HCT116 (cell line): ENCODE results near the gene SPARCL1. TPM values are rescaled to one million over a fixed set of nuclear protein-coding genes. Genes with fewer than 3 reads are reported as not detected.

Source experiments
- ATAC-seq: fragments of 200-7000 bp; cut with Tn5 transposase; 2 replicates; pipeline ENCODE4 v1.9.1; 2020; ENCODE audit warnings: mild to moderate bottlenecking, moderate library complexity
- BruUV-seq: library from RNA; stranded (reverse); fragments of 400-500 nt; replicated peaks from 2 replicates; lab custom pipeline; 2021; lab: Mats Ljungman, UMichigan
- CTCF ChIA-PET: fragments of 300-600 bp; sonication (Branson Sonifier 250); formaldehyde crosslinking; loops from one replicate; lab custom pipeline; 2021; ENCODE audit warnings: antibody characterized with exemption; lab: Charles Lee
- POLR2A ChIA-PET: fragments of 300-600, 350-600 bp; sonication (Branson Sonifier 250); formaldehyde crosslinking; loops from one replicate; lab custom pipeline; 2021; ENCODE audit warnings: antibody characterized with exemption; lab: Charles Lee
- RAD21 ChIA-PET, 2 experiments: fragments of 300-600 bp; sonication (Branson Sonifier 250); formaldehyde crosslinking; loops; one replicate each; lab custom pipeline; 2023; ENCODE audit warnings: low total read pairs in 2 of 2; ENCODE audit not compliant: uncharacterized antibody in 2 of 2, unreplicated experiment in 2 of 2, low non-redundant PET in 1 of 2; lab: Charles Lee
- DNase-seq: peaks from one replicate; pipeline ENCODE4 v3.0.0-alpha.2; 2010; ENCODE audit warnings: low read depth, low spot score
- H2AFZ ChIP-seq: fragments of 200-600 bp; shearing (Covaris generic), sonication (generic); 2 replicates; pipeline ENCODE4 v1.6.1; 2017; ENCODE audit warnings: low read depth, mixed run types, mixed read lengths, antibody characterized with exemption, low read length; ENCODE audit not compliant: poor library complexity, severe bottlenecking
- H3K27ac ChIP-seq: 2 replicates; pipeline ENCODE4 v1.5.1; 2012; ENCODE audit warnings: low read depth, low read length
- H3K27me3 ChIP-seq: fragments of 200-600 bp; sonication (generic); 2 replicates; pipeline ENCODE4 v1.6.1; 2016; ENCODE audit warnings: mixed run types, low read length, mixed read lengths; ENCODE audit not compliant: insufficient read depth
- H3K36me3 ChIP-seq, 2 experiments: fragments of 200-500 bp in 1 of 2; fragments of 200-600 bp in 1 of 2; sonication (Bioruptor generic) in 1 of 2; sonication (generic) in 1 of 2; 2 replicates each; pipeline versions ENCODE4 v1.5.1 to v1.6.1; 2014 to 2016; ENCODE audit warnings: low read length in 2 of 2, inconsistent platforms in 1 of 2, mixed read lengths in 1 of 2, mixed run types in 1 of 2; ENCODE audit not compliant: insufficient read depth in 2 of 2, control insufficient read depth in 1 of 2
- H3K4me1 ChIP-seq, 2 experiments: fragments of 200-600 bp in 1 of 2; sonication (generic) in 1 of 2; 2 replicates each; pipeline versions ENCODE4 v1.5.1 to v1.6.1; 2012 to 2017; ENCODE audit warnings: low read length in 2 of 2, inconsistent platforms in 1 of 2, mild to moderate bottlenecking in 1 of 2, mixed read lengths in 1 of 2, mixed run types in 1 of 2, moderate library complexity in 1 of 2; ENCODE audit not compliant: insufficient read depth in 2 of 2, control insufficient read depth in 1 of 2
- H3K4me2 ChIP-seq: fragments of 200-600 bp; sonication (generic); 2 replicates; pipeline ENCODE4 v1.6.1; 2017; ENCODE audit warnings: mixed run types, low read length, mixed read lengths
- H3K4me3 ChIP-seq, 2 experiments: fragments of 200-600 bp in 1 of 2; sonication (generic) in 1 of 2; replicated peaks in 1 of 2; 2 replicates each; pipeline ENCODE4 v1.5.1; 2011 to 2016; ENCODE audit warnings: low read length in 2 of 2, control low read depth in 1 of 2, low read depth in 1 of 2, mild to moderate bottlenecking in 1 of 2, mixed read lengths in 1 of 2, mixed run types in 1 of 2
- H3K79me2 ChIP-seq: fragments of 200-600 bp; sonication (generic); 2 replicates; pipeline ENCODE4 v1.6.1; 2017; ENCODE audit warnings: mild to moderate bottlenecking, mixed run types, low read length, moderate library complexity, mixed read lengths; ENCODE audit not compliant: insufficient read depth
- H3K9ac ChIP-seq: fragments of 200-600 bp; sonication (generic); 2 replicates; pipeline ENCODE4 v1.6.1; 2016; ENCODE audit warnings: low read length, mixed read lengths
- H3K9me2 ChIP-seq: fragments of 200-600 bp; sonication (generic), shearing (Covaris generic); 2 replicates; pipeline ENCODE4 v1.6.1; 2017; ENCODE audit warnings: mixed run types, mild to moderate bottlenecking, moderate library complexity; ENCODE audit not compliant: insufficient read depth
- H3K9me3 ChIP-seq, 2 experiments: fragments of 200-500 bp in 1 of 2; fragments of 200-600 bp in 1 of 2; sonication (Bioruptor generic) in 1 of 2; sonication (generic) in 1 of 2; 2 replicates each; pipeline ENCODE4 v1.6.1; 2014 to 2017; ENCODE audit warnings: low read length in 2 of 2, mixed read lengths in 2 of 2, inconsistent platforms in 1 of 2, low read depth in 1 of 2, mild to moderate bottlenecking in 1 of 2, mixed run types in 1 of 2, moderate library complexity in 1 of 2; ENCODE audit not compliant: control insufficient read depth in 1 of 2, insufficient read depth in 1 of 2
- H4K20me1 ChIP-seq: fragments of 200-600 bp; sonication (generic), shearing (Covaris generic); 2 replicates; pipeline ENCODE4 v1.6.1; 2017; ENCODE audit warnings: mixed run types, mild to moderate bottlenecking, moderate library complexity; ENCODE audit not compliant: insufficient read depth
- ATF3 ChIP-seq: IDR thresholded peaks from 2 replicates; pipeline ENCODE4 v1.6.1; 2012
- CTCF ChIP-seq, 3 experiments: fragments of 200-600 bp in 1 of 3; sonication (generic) in 1 of 3; IDR thresholded peaks in 2 of 3; conservative IDR thresholded peaks in 1 of 3; 2 replicates each; pipeline ENCODE4 v1.5.1; 2012 to 2017; ENCODE audit warnings: low read depth in 2 of 3, low read length in 2 of 3, antibody characterized with exemption in 1 of 3, borderline replicate concordance in 1 of 3, control low read depth in 1 of 3, mild to moderate bottlenecking in 1 of 3, mixed read lengths in 1 of 3, mixed run types in 1 of 3, moderate library complexity in 1 of 3; ENCODE audit not compliant: insufficient read depth in 1 of 3
- EGR1 ChIP-seq: IDR thresholded peaks from 2 replicates; pipeline ENCODE4 v1.6.1; 2012; ENCODE audit warnings: low read depth
- ELF1 ChIP-seq: IDR thresholded peaks from 2 replicates; pipeline ENCODE4 v1.6.1; 2012; ENCODE audit warnings: low read depth, borderline replicate concordance
- FOSL1 ChIP-seq: IDR thresholded peaks from 2 replicates; pipeline ENCODE4 v1.6.1; 2012; ENCODE audit warnings: low read depth
- POLR2AphosphoS5 ChIP-seq: IDR thresholded peaks from 2 replicates; pipeline ENCODE4 v1.6.1; 2011; ENCODE audit warnings: mild to moderate bottlenecking, low read depth, low read length, moderate library complexity
- RAD21 ChIP-seq: IDR thresholded peaks from 2 replicates; pipeline ENCODE4 v1.6.1; 2012; ENCODE audit warnings: low read depth, mild to moderate bottlenecking
- REST ChIP-seq: IDR thresholded peaks from 2 replicates; pipeline ENCODE4 v1.6.1; 2012; ENCODE audit warnings: low read depth
- SIN3A ChIP-seq: IDR thresholded peaks from 2 replicates; pipeline ENCODE4 v1.6.1; 2012; ENCODE audit warnings: low read depth
- ZBTB33 ChIP-seq: IDR thresholded peaks from 2 replicates; pipeline ENCODE4 v1.6.1; 2011; ENCODE audit warnings: mild to moderate bottlenecking, low read length, moderate library complexity; ENCODE audit not compliant: insufficient replicate concordance; ENCODE audit errors: extremely low read depth
- ZNF274 ChIP-seq: fragments of 200-500 bp; sonication (Bioruptor generic); IDR thresholded peaks from 2 replicates; pipeline ENCODE4 v1.6.1; 2014; ENCODE audit warnings: mild to moderate bottlenecking, low read depth, low read length, inconsistent platforms
- intact Hi-C: fragments of 100-400 bp; cut with micrococcal nuclease; formaldehyde crosslinking; loops from 2 replicates; pipeline ENCODE4 v1.10.0; 2022
- total RNA-seq: library from RNA; stranded (reverse); gene quantifications from one replicate; pipeline ENCODE4 v1.2.1, GENCODE V29; 2021; ENCODE audit not compliant: unreplicated experiment

The SPARCL1 gene
- total RNA-seq, 1 experiment from 2014 or later = 0.96 TPM

- H2AFZ ChIP-seq = no peak overlapping the region
- CTCF ChIA-PET = no interaction called here
- RAD21 ChIA-PET = no interaction called here
- no peaks in the 10 kb centered on the region for H3K79me2 ChIP-seq
- H4K20me1 ChIP-seq = no peaks in the 10 kb centered on the region
- no peak for TF ChIP-seq ELF1
- TF ChIP-seq SIN3A = no peak
- TF ChIP-seq ATF3 = no peak
- TF ChIP-seq POLR2AphosphoS5 = no peak
- TF ChIP-seq FOSL1 = no peak
- no peak for TF ChIP-seq EGR1
- no peak for TF ChIP-seq RAD21
- no peak for TF ChIP-seq ZBTB33
- TF ChIP-seq CTCF (IDR thresholded peaks at IDR 0.05 in 2 of 3, conservative IDR thresholded peaks at IDR 0.05 in 1 of 3; ENCODE audit: borderline replicate concordance in 1 of 3, insufficient read depth in 1 of 3, low read depth in 2 of 3, low read length in 2 of 3) = no peak
- no peak for TF ChIP-seq REST
- TF ChIP-seq ZNF274 = no peak
- POLR2A ChIA-PET = no interaction called here
- intact Hi-C loops = loop anchor here (10.0 kb wide), 1 partner anchor 967 kb away; no protein-coding TSS in a partner anchor
- H3K36me3 ChIP-seq = 0 out of 4 replicates have a peak, but pooled peaks cover 0 to 4% of the 10 kb centered on the region in 2 experiments
- no TSS peak for BruUV-seq
- ATAC-seq (no peak), DNase-seq (no peak)
- no peak overlapping the region for H3K27ac ChIP-seq
- H3K4me3 ChIP-seq = no peak overlapping the region
- no peaks in the 10 kb centered on the region for H3K9me3 ChIP-seq
- no peak overlapping the region for H3K4me2 ChIP-seq
- H3K27me3 ChIP-seq = no peaks in the 10 kb centered on the region
- H3K9ac ChIP-seq = no peak overlapping the region
- H3K4me1 ChIP-seq = no peaks in the 10 kb centered on the region
- H3K9me2 ChIP-seq = no peaks in the 10 kb centered on the region
Measured at GRCh38 chr4:87462102-87462501, 67.1 kb downstream of the SPARCL1 start.
